Esophagus squamous epithelium (tissue), 5 donors: ENCODE measurements around the gene RNF39. TPM values are rescaled to one million over a fixed set of nuclear protein-coding genes. Genes with fewer than 3 reads are reported as not detected.

ENCODE experiments used
- DNase-seq: peaks from one replicate; lab custom pipeline; 2025; lab: John Stamatoyannopoulos, UW
- H3K27ac ChIP-seq, 4 donors: fragments of 200-600 bp; sonication (generic); one replicate each; pipeline ENCODE4 v1.5.1; 2016 to 2019; ENCODE audit warnings: mild to moderate bottlenecking in 1 of 4
- H3K27me3 ChIP-seq, 4 donors: fragments of 200-600 bp; sonication (generic); 1 replicate in 3 of 4; 2 replicates in 1 of 4; pipeline versions ENCODE4 v1.5.1 to v1.6.0; 2017 to 2021; ENCODE audit warnings: antibody characterized with exemption in 1 of 4
- H3K36me3 ChIP-seq, 3 donors: fragments of 200-600 bp; sonication (generic); one replicate each; pipeline ENCODE4 v1.5.1; 2016 to 2019
- H3K4me1 ChIP-seq, 3 donors: fragments of 200-600 bp; sonication (generic); one replicate each; pipeline ENCODE4 v1.5.1; 2017 to 2019
- H3K4me3 ChIP-seq, 4 donors: fragments of 200-600 bp; sonication (generic); 1 replicate in 3 of 4; 2 replicates in 1 of 4; pipeline ENCODE4 v1.5.1; 2016 to 2019; ENCODE audit warnings: mild to moderate bottlenecking in 2 of 4, moderate library complexity in 1 of 4
- H3K9me3 ChIP-seq, 3 donors: fragments of 200-600 bp; sonication (generic); one replicate each; pipeline ENCODE4 v1.5.1; 2016 to 2019
- POLR2A ChIP-seq, 4 donors: fragments of 450-650 bp; IDR thresholded peaks; one replicate each; pipeline ENCODE4 v1.6.1; 2017; ENCODE audit warnings: antibody characterized with exemption in 4 of 4, mild to moderate bottlenecking in 4 of 4, moderate library complexity in 3 of 4
- WGBS, 2 donors: methylation state at CpG; one replicate each; pipeline ENCODE4 v1.1.5; 2018; 5-methylcytosine and 5-hydroxymethylcytosine counted together
- intact Hi-C: fragments of 100-400 bp; cut with DNase I; formaldehyde crosslinking; loops from one replicate; pipeline ENCODE4 v1.15.0; 2022
- total RNA-seq, 4 donors: library from RNA; depleted of rRNA; stranded (reverse); fragments of >200 nt; gene quantifications; one replicate each; pipeline ENCODE4 v1.1.0, GENCODE V29; 2016
- TF ChIP-seq, protein P1 (sequence below), 6 experiments: fragments of 450-650 bp in 4 of 6; fragments of 200-600 bp in 2 of 6; sonication (generic) in 2 of 6; IDR thresholded peaks; one replicate each; pipeline ENCODE4 v1.5.1; 2016 to 2019; ENCODE audit warnings: antibody characterized with exemption in 6 of 6, mild to moderate bottlenecking in 4 of 6, moderate library complexity in 4 of 6
- donor health status: DM: yes; HTN: yes; CAD: no.

RNF39 gene
- total RNA-seq, 4 donors from 2014 or later = 3.1 to 11.4 (median 9.2) TPM

DNA sequence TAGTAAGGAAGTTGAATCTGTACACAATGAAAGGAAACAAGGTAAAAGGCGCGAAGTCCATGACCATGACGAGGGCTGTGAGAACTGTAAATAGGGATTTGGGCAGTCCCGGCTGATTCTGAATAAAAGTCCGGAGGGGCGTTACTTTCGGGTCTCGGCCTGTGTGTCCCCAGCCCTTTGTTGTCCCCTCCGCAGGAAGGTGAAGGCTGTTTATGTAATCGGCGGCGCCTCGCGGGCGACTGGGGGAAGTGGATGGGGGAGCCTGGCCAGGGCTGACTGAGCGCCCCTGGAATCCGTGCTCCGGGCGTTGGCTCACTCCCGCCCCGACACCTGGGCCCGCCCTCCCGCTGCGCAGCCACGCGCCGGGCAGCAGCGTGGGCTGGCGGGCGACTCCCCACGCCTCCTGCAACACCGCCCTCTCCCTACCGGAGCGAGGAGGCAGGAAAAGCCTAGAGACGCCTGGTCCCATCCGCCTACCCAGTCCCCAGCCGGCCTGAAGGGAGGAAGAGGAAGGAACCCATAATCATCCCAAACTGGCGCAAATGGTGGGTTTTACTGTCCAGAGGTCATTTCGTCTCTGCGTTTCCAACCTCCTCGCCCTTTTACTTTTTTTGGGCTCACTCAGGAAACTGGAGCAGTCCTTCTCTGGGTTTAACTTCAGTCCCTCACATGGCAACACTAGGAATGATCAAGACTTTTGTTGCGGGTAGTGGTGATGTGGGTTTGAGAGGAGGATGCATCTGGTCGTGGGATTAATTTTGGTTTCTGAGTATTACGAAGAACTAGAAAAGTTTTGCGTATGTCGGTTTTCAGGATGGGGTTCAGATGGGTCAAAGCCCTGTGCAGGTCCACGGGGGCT, 25.2 kb upstream of the RNF39 start:
- peaks cover 0 to 76% (median 0%) of the 10 kb centered on the region in 4 donors for H3K27me3 ChIP-seq
- intact Hi-C loops = no loop called here
- peak overlapping the region; percentile 83 to 93 (median 87) for H3K27ac ChIP-seq
- no peaks in the 10 kb centered on the region for H3K9me3 ChIP-seq
- TF ChIP-seq POLR2A (IDR thresholded peaks at IDR 0.05) = peak in 2 of 4 donors; percentile 22 to 36
- TF ChIP-seq, protein P1, sequence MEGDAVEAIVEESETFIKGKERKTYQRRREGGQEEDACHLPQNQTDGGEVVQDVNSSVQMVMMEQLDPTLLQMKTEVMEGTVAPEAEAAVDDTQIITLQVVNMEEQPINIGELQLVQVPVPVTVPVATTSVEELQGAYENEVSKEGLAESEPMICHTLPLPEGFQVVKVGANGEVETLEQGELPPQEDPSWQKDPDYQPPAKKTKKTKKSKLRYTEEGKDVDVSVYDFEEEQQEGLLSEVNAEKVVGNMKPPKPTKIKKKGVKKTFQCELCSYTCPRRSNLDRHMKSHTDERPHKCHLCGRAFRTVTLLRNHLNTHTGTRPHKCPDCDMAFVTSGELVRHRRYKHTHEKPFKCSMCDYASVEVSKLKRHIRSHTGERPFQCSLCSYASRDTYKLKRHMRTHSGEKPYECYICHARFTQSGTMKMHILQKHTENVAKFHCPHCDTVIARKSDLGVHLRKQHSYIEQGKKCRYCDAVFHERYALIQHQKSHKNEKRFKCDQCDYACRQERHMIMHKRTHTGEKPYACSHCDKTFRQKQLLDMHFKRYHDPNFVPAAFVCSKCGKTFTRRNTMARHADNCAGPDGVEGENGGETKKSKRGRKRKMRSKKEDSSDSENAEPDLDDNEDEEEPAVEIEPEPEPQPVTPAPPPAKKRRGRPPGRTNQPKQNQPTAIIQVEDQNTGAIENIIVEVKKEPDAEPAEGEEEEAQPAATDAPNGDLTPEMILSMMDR (IDR thresholded peaks at IDR 0.05) = peak in 2 of 6 experiments; percentile 24 to 26
- H3K36me3 ChIP-seq = no peaks in the 10 kb centered on the region
- WGBS, 2 donors = 1 to 3% methylated on average over 18 to 25 of the region's 47 CpGs
- H3K4me3 ChIP-seq = peak overlapping the region; percentile 27 to 66 (median 48)
- no peak for DNase-seq
- peaks cover 22 to 42% (median 27%) of the 10 kb centered on the region in 3 donors for H3K4me1 ChIP-seq

- Histone ChIP-seq H3K36me3 (no peaks in the 10 kb centered on the region), H3K27me3 (peaks cover 0 to 76% (median 0%) of the 10 kb centered on the region in 4 donors), H3K9me3 (no peaks in the 10 kb centered on the region), H3K4me3 (peak overlapping the region; percentile 27 to 66 (median 48)), H3K27ac (peak overlapping the region in 3 of 4 donors; percentile 83 to 89 (median 85)), H3K4me1 (peaks cover 22 to 42% (median 27%) of the 10 kb centered on the region in 3 donors)
- WGBS, 2 donors = 39 to 43% methylated on average over 8 of the region's 8 CpGs
- DNase-seq = no peak
- TF ChIP-seq POLR2A (IDR thresholded peaks at IDR 0.05) = no peak
- TF ChIP-seq, protein P1 (IDR thresholded peaks at IDR 0.05) = no peak
- intact Hi-C loops = no loop called here
Measured at GRCh38 chr6:30100154-30100553, 24.6 kb upstream of the RNF39 start.

DNA sequence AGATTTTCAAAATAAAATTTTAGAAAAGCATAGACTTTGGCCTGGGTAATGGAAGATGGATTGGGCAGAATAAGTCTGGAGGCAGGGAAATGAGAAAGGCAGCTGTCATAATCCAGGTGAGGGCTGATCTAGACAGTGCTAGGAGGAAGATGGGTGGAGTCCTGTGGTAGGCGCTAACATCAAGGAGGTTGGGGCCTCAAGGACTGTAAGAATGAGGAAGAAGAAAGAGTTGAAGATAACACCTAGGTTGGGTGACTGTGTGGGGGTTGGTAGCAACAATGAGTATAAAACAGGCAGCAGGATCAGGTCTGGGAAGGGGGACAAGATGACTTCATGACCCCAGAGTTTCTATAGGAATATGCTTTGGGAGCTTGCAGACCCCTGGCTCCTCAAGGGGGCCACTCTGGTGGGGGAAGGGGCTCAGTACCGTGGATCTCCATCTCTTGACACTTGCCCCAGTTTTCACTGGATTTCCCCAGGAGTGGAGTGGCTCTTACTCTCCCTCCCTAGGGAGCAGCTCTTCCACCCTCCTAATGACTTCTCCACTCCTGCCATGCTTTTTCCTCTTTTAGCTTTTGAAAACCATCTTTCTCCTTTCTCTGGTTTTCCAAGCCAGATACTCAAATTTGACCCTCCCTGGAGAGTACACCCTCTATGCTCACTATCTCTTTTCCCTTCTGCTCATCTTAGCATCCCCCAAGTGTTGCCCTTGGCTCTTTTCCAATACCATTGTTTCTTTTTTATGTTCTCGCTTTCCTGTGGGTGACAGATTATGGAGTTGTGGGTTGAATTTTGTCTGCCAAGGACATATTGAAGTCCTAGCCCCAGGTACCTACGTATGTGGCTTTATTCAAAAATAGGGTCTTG, 22.6 kb upstream of the RNF39 start:
- Histone ChIP-seq H3K27me3 (peaks cover 0 to 80% (median 0%) of the 10 kb centered on the region in 4 donors), H3K4me1 (peaks cover 22 to 33% (median 23%) of the 10 kb centered on the region in 3 donors), H3K9me3 (no peaks in the 10 kb centered on the region), H3K27ac (no peak overlapping the region), H3K4me3 (no peak overlapping the region), H3K36me3 (no peaks in the 10 kb centered on the region)
- TF ChIP-seq, protein P1 (IDR thresholded peaks at IDR 0.05) = no peak
- no peak for TF ChIP-seq POLR2A (IDR thresholded peaks at IDR 0.05)
- 72 to 73% methylated on average over 4 of the region's 4 CpGs for WGBS, 2 donors
- intact Hi-C loops = no loop called here
- DNase-seq = no peak

- WGBS, 2 donors = 67 to 73% methylated on average over 1 of the region's 1 CpG
- H3K36me3 ChIP-seq = no peaks in the 10 kb centered on the region
- intact Hi-C loops = no loop called here
- H3K27ac ChIP-seq = no peak overlapping the region
- peaks cover 14 to 25% (median 16%) of the 10 kb centered on the region in 3 donors for H3K4me1 ChIP-seq
- DNase-seq = no peak
- peaks cover 0 to 94% (median 0%) of the 10 kb centered on the region in 4 donors for H3K27me3 ChIP-seq
- TF ChIP-seq, protein P1 (IDR thresholded peaks at IDR 0.05) = no peak
- TF ChIP-seq POLR2A (IDR thresholded peaks at IDR 0.05) = no peak
- H3K9me3 ChIP-seq = no peaks in the 10 kb centered on the region
- no peak overlapping the region for H3K4me3 ChIP-seq
Measured at GRCh38 chr6:30096829-30097228, 21.3 kb upstream of the RNF39 start.
